Stimulated activated naive B cell treated with anti-CD40 and anti-IgM and Interleukin-4, amounts not matched to agents 10 μg/mL and 1 μg/mL and 100 μg/mL, for 72 hours (primary cell): Measurements from ENCODE around the gene ZNF407.

Experiments used
- ATAC-seq, 2 donors: fragments of 150-1000 bp; cut with Tn5 transposase; replicated peaks; 2 replicates each; pipeline ENCODE4 v1.10.0; 2021; ENCODE audit warnings: moderate library complexity in 1 of 2
- DNase-seq: peaks from one replicate; pipeline ENCODE4 v3.0.0; 2021
- H3K27ac Mint-ChIP-seq: one replicate; pipeline ENCODE4 v1.8.0; 2022; ENCODE audit warnings: mild to moderate bottlenecking, mixed read lengths
- H3K27me3 Mint-ChIP-seq, 2 donors: one replicate each; pipeline ENCODE4 v1.8.0; 2022; ENCODE audit warnings: mixed read lengths in 2 of 2
- H3K36me3 Mint-ChIP-seq, 2 donors: one replicate each; pipeline ENCODE4 v1.8.0; 2022; ENCODE audit warnings: mixed read lengths in 2 of 2, mild to moderate bottlenecking in 1 of 2
- H3K4me1 Mint-ChIP-seq, 2 donors: one replicate each; pipeline ENCODE4 v1.8.0; 2022; ENCODE audit warnings: mixed read lengths in 2 of 2, mild to moderate bottlenecking in 1 of 2
- H3K4me3 Mint-ChIP-seq, 2 donors: one replicate each; pipeline ENCODE4 v1.8.0; 2022; ENCODE audit warnings: mild to moderate bottlenecking in 2 of 2, mixed read lengths in 2 of 2, moderate library complexity in 1 of 2
- H3K9me3 Mint-ChIP-seq, 2 donors: one replicate each; pipeline ENCODE4 v1.8.0; 2022; ENCODE audit warnings: mixed read lengths in 2 of 2, mild to moderate bottlenecking in 1 of 2

Gene ZNF407

DNA sequence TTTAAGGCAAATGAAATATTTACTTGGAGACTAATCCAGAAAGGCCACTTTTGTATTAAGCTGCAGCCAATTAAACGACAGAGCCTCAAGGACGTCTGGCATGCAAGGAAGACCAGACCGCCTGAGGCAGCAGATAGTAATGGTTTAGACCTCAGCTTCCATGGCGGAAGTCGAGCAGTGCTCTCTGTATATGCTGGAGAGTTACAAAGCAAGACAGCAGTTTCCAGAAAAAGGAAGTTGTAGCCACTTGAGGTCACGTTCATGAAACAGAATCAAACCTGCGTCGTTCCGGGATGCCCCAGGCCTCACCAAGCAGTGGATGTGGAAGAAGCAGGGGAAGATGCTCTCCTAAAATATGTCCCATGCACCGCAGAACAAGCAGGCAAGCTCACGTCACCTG lies 469.3 kb downstream of the ZNF407 start:
- no peak for DNase-seq
- peaks cover 22 to 30% of the 10 kb centered on the region in 2 donors for H3K36me3 Mint-ChIP-seq
- H3K27me3 Mint-ChIP-seq = no peaks in the 10 kb centered on the region
- peaks cover 22 to 38% of the 10 kb centered on the region in 2 donors for H3K4me1 Mint-ChIP-seq
- ATAC-seq = no peak
- peaks cover 0 to 2% of the 10 kb centered on the region in 2 donors for H3K9me3 Mint-ChIP-seq
- H3K27ac Mint-ChIP-seq = no peak overlapping the region
- no peak overlapping the region for H3K4me3 Mint-ChIP-seq

DNA sequence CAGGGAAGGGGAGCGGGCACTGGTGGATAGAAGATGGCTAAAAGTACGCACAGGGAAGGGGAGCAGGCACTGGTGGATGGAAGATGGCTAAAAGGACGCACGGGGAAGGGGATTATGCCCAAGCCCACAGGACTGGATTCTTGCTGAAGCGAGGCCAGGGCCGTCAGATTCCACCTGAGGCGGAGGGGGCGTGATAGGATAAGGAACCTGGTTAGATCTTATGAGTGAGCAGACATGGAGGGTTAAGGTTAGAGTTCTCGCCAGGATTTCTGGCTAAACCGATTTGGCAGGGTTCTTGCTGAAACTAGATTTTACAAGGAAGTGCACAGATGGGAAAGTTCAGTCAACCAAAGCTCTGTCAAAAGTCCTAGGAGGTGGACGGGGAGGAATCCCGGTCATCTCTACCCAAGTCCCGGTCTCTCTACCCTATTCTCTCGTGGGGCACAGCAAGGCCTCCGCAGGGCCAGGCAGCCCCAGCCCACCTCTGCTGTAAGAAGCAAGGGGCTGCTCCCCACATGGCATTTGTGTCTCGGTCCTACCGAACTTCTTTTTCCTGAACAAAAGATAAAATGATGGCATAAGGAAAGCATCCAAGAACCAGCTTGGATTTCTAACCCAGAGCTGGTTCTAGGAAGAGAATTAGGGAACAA lies 470.5 kb downstream of the ZNF407 start:
- Mint-ChIP-seq H3K9me3 (peaks cover 0 to 4% of the 10 kb centered on the region in 2 donors), H3K4me1 (peaks cover 23 to 38% of the 10 kb centered on the region in 2 donors)

GRCh38 chr18:75068682-75069435 lies 471.2 kb downstream of the ZNF407 start:
- Mint-ChIP-seq H3K36me3 (peaks cover 15 to 21% of the 10 kb centered on the region in 2 donors), H3K9me3 (peaks cover 0 to 8% of the 10 kb centered on the region in 2 donors), H3K4me3 (no peak overlapping the region), H3K27me3 (no peaks in the 10 kb centered on the region), H3K4me1 (peaks cover 23 to 38% of the 10 kb centered on the region in 2 donors), H3K27ac (no peak overlapping the region)
- ATAC-seq = no peak
- no peak for DNase-seq

More for the DNA sequence above, 470.5 kb downstream of the ZNF407 start:
- H3K27me3 Mint-ChIP-seq = no peaks in the 10 kb centered on the region
- H3K36me3 Mint-ChIP-seq = peaks cover 19 to 24% of the 10 kb centered on the region in 2 donors
- peak overlapping the region; percentile 65 for H3K27ac Mint-ChIP-seq
- no peak overlapping the region for H3K4me3 Mint-ChIP-seq
- no peak for ATAC-seq
- no peak for DNase-seq

DNA sequence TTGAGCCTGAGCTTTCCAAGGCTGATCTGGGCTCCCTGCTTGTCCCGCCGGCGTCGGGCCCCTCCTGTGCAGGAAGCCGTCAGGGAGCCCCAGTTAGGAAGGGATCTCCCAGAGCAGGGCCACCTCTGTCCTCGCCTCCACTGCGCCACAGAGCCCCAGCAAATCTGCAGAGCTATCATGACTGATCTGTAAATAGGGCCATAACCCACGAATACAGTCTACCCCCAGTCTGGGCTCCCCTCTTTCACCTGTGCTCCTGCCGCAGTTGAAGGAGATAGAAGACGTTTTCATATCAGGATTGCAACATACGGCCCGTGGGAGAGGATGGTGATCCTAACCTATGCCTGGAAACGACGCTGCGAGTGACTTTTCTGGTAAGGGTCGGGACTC lies 472.6 kb downstream of the ZNF407 start:
- H3K4me1 Mint-ChIP-seq = peaks cover 23 to 38% of the 10 kb centered on the region in 2 donors
- peak overlapping the region; percentile 89 for H3K27ac Mint-ChIP-seq
- H3K27me3 Mint-ChIP-seq = no peaks in the 10 kb centered on the region
- no peak for ATAC-seq
- no peak for DNase-seq
- H3K36me3 Mint-ChIP-seq = peaks cover 16 to 22% of the 10 kb centered on the region in 2 donors
- peak overlapping the region; percentile 80 to 83 for H3K4me3 Mint-ChIP-seq
- H3K9me3 Mint-ChIP-seq = peaks cover 7 to 10% of the 10 kb centered on the region in 2 donors

DNA sequence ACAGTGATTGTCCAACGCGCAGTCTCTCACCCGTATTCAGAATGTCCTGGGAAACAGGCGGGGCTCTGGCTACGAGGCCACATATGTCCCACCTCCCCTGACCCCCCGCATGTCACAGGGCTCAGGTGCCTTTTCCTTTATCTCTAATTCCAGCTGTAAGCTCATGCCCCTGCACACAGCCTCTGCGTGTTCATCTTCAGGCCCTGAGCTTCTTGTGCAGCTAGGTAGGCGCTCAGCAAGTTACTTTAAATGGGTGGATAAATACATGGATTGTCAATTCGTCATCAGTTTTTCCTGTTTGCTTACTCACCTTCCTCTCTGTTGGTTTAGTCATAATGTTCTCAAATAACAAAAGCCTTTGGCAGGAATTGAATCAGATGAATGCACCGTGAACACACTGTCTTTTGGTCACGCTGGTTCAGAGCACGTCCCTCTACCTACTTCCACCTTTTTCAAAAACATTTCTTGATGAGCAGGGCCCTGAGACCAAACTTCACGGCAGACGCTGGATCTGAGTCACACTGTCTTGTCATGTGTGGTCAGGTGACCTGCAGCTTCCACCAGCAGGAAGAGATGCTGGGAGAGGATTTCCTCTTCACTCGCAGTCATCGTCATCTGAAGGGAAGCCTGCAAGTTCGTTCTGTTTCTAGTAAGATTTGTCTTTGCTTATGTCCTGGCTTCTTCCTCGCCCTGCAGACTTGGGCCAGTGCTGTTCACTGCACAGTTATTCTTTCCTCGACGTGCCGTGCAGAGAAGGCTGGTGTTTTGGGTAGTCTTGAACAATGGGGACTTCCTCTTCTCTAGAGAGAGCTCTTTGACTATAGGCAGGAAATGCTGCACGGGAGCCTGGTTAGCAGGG lies 473.2 kb downstream of the ZNF407 start:
- Mint-ChIP-seq H3K27me3 (no peaks in the 10 kb centered on the region), H3K9me3 (peaks cover 7 to 13% of the 10 kb centered on the region in 2 donors), H3K36me3 (peaks cover 11 to 19% of the 10 kb centered on the region in 2 donors), H3K4me1 (peaks cover 23 to 38% of the 10 kb centered on the region in 2 donors), H3K27ac (peak overlapping the region; percentile 89), H3K4me3 (peak overlapping the region; percentile 80 to 83)
- DNase-seq = peak; percentile 67
- peak; percentile 94 to 95 for ATAC-seq

- Mint-ChIP-seq H3K4me1 (peaks cover 23 to 38% of the 10 kb centered on the region in 2 donors), H3K9me3 (peaks cover 10 to 17% of the 10 kb centered on the region in 2 donors), H3K4me3 (peak overlapping the region; percentile 80 to 83), H3K27me3 (peaks cover 0 to 3% of the 10 kb centered on the region in 2 donors), H3K27ac (peak overlapping the region; percentile 89), H3K36me3 (peaks cover 13 to 21% of the 10 kb centered on the region in 2 donors)
- DNase-seq = no peak
- no peak for ATAC-seq
These were observed 473.8 kb downstream of the ZNF407 start for GRCh38 chr18:75071484-75071785.

DNA sequence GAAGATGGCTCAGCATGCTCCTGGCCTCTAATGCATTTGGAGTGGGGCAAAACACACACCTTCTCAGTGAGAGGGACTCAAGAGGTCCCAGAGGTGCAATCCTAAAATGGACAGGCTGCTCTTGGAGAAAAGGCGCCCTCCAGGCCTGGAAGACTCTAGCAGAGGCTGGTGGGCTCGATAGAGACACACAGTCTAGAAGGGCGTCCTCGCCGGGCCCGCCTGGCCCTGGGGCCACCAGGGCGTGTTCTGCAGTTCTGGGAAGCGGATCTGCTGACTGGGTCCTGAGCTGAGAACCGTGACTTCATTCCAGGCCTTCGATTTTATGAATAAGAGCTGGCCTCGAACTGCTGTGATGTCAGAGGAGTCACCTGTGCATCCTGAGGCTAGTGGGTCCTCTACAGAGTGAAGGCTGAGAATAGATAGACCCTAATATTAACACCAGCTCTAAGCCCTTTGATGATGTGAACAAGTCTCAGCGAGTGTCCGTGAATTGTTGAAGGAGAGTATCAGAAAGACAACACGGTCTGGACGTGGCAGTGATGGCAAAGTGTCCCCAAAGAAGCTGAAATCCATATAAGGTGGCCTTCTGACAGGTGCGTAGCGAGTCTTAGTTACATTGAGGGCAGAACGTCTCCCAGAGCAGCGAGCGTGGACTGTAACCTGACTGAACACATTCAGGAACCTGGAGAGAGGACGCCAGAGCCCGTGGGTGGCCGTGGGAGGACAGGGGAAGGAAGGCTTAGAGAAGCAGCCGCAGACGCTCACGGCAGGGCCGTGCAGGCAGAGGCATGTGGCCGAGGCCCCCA lies 474.4 kb downstream of the ZNF407 start:
- Mint-ChIP-seq H3K27ac (no peak overlapping the region), H3K4me3 (no peak overlapping the region), H3K4me1 (peaks cover 23 to 35% of the 10 kb centered on the region in 2 donors), H3K36me3 (peaks cover 15 to 25% of the 10 kb centered on the region in 2 donors), H3K9me3 (peaks cover 13 to 21% of the 10 kb centered on the region in 2 donors), H3K27me3 (peaks cover 0 to 5% of the 10 kb centered on the region in 2 donors)
- ATAC-seq = no peak
- no peak for DNase-seq

GRCh38 chr18:75072672-75073371 lies 475.2 kb downstream of the ZNF407 start:
- Mint-ChIP-seq H3K4me1 (peaks cover 20 to 28% of the 10 kb centered on the region in 2 donors), H3K27ac (peak overlapping the region; percentile 14), H3K36me3 (peaks cover 15 to 24% of the 10 kb centered on the region in 2 donors), H3K27me3 (peaks cover 0 to 5% of the 10 kb centered on the region in 2 donors), H3K4me3 (no peak overlapping the region), H3K9me3 (peaks cover 18 to 22% of the 10 kb centered on the region in 2 donors)
- no peak for DNase-seq
- ATAC-seq = no peak

DNA sequence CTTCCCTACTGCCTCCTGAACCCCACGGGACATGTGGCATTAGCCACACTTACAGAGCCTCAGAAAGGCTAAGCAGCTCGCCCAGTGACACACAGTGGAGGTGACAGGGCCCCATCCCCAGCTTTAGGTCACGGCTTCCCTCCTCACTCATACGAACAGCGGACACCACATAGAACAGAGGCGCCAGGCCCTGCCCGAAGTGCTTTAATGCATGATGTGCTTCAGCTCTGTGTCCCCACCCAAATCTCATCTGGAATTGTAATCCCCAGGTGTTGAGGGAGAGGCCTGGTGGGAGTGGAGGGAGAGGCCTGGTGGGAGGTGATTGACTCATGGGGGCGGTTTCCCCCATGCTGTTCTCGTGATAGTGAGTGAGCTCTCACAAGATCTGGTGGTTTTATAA lies 476.0 kb downstream of the ZNF407 start:
- DNase-seq (no peak), ATAC-seq (no peak)
- Mint-ChIP-seq H3K4me1 (peaks cover 17 to 22% of the 10 kb centered on the region in 2 donors), H3K36me3 (peaks cover 15 to 24% of the 10 kb centered on the region in 2 donors), H3K27me3 (peaks cover 0 to 5% of the 10 kb centered on the region in 2 donors), H3K9me3 (peaks cover 23 to 27% of the 10 kb centered on the region in 2 donors), H3K27ac (no peak overlapping the region), H3K4me3 (no peak overlapping the region)

- H3K27ac Mint-ChIP-seq = no peak overlapping the region
- peaks cover 18 to 24% of the 10 kb centered on the region in 2 donors for H3K36me3 Mint-ChIP-seq
These were observed 476.7 kb downstream of the ZNF407 start for GRCh38 chr18:75074196-75075015.

GRCh38 chr18:75075016-75075305 lies 477.3 kb downstream of the ZNF407 start:
- no peak for ATAC-seq
- H3K27me3 Mint-ChIP-seq = peaks cover 3 to 5% of the 10 kb centered on the region in 2 donors

More at GRCh38 chr18:75074196-75075015, 476.7 kb downstream of the ZNF407 start:
- ATAC-seq = no peak
- peaks cover 3 to 5% of the 10 kb centered on the region in 2 donors for H3K27me3 Mint-ChIP-seq
- H3K4me1 Mint-ChIP-seq = peaks cover 17 to 22% of the 10 kb centered on the region in 2 donors
- H3K4me3 Mint-ChIP-seq = no peak overlapping the region
- peaks cover 30 to 31% of the 10 kb centered on the region in 2 donors for H3K9me3 Mint-ChIP-seq
- DNase-seq = no peak

GRCh38 chr18:75075429-75075841 lies 477.8 kb downstream of the ZNF407 start:
- Mint-ChIP-seq H3K4me3 (no peak overlapping the region), H3K9me3 (peaks cover 30 to 33% of the 10 kb centered on the region in 2 donors), H3K27ac (no peak overlapping the region), H3K36me3 (peaks cover 18 to 24% of the 10 kb centered on the region in 2 donors), H3K27me3 (peaks cover 3 to 5% of the 10 kb centered on the region in 2 donors), H3K4me1 (peaks cover 12 to 13% of the 10 kb centered on the region in 2 donors)
- DNase-seq (no peak), ATAC-seq (no peak)

More at GRCh38 chr18:75075016-75075305, 477.3 kb downstream of the ZNF407 start:
- H3K9me3 Mint-ChIP-seq = peaks cover 30 to 33% of the 10 kb centered on the region in 2 donors
- no peak for DNase-seq
- peaks cover 16 to 17% of the 10 kb centered on the region in 2 donors for H3K4me1 Mint-ChIP-seq
- peaks cover 18 to 24% of the 10 kb centered on the region in 2 donors for H3K36me3 Mint-ChIP-seq
- no peak overlapping the region for H3K27ac Mint-ChIP-seq
- H3K4me3 Mint-ChIP-seq = no peak overlapping the region
